NCI-H128 (cell line): ENCODE data around the gene GMPR.

Experiments used
- DNase-seq: peaks from one replicate; lab custom pipeline; 2025; ENCODE audit not compliant: unreplicated experiment; lab: John Stamatoyannopoulos, UW

The GMPR gene

DNA sequence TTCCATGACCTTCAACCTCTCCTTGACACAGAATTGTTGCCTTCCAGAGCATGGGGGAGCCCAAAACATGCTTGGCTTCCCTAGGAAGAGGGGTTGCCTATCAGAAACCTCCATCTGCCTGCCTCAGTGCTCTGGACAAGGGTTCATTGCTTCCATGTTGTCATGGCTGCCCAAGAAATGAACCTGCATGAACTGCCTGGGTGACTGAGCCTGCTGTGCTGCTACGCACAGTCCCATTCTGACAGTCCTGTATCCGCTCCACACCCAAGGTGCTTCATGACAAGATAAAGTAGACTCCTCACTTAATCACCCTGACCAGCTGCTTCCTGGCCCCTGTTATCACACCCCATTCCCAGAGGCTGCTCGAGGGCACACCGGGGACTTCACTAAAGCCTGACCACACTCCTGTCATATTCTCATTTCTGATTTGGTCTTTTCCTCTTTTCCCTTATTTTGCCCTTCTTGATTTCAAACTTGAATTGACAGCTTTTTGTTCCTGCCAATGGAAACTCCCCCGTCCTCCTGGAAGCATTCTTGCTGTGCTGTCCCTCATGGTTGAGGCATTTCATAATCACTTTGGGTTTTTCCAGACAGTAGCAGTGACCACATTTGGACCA is 31.9 kb downstream of the GMPR start:
- DNase-seq, result no peak

DNA sequence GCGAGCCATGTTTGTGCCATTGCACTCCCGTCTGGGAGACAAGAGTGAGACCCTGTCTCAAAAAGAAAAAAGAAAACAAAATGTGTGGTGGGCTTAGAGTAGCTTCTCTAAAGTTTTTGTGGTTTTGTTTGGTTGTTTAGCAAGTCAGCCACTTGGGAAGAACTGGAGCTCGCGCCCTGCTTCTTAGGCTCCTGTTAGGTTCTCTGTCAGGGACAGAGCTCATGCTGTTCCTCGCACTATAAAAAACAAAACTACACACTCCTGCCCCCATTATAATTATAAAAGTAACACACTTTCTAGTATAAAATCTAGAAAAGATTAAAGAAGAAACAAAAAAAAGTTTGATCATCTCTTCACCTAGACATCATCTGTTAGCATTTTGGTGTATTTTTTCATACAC is 33.0 kb downstream of the GMPR start:
- DNase-seq, result no peak

DNA sequence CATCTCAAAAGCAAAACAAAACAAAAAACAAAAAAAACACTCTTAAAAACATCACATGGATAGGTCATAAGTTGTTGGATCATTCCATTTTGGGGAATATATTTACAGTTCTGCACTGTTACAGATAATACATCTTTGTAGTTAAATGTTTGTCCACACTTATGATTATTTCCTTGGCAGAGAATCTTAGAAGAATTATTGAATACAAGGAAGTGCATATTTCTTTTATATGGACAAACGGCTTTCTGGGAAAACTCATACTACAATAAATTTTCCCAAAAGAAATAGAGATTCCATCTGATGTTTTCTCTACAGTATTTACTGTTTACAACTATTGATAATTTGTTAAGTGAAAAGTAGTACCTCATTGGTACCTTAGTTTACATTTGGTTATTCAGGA is 33.8 kb downstream of the GMPR start:
- DNase-seq, result no peak

DNA sequence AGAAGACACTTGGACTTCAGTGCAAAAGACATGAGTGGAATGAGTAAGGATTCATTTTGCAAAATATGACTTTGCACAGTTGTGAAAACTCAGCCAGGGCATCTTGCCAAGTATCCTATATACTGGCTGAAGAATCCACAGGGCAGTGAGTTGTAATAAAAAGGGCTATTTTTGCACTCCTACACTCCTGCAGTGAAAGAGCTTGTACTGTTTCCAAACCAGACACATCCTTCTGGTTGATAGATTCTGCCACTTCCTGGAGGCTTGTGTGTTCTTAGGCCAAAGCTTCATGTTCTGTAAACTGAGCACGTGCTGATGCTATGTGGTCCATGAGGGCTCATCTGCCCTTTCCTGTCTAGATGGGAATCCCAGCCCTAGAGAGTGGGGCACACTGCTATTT is 34.9 kb downstream of the GMPR start:
- DNase-seq, result no peak

DNA sequence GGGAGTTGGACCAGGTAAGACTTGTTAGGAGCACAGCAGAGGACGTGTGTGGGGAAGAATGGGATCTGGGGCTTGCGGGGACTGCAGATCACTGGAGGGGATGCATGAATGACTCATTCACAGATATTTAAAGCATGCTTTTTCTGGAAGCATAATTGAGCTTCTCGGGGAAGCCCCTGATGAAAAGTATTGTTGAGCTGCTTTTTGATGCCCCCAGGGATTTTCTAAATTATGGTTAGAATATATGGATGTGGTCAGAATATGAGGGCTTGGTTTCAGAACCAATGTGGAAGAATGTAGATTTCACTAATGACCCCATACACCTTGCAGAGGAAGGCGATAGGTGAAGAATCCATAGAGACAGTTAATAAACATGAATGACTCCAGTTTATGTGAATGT is 36.1 kb downstream of the GMPR start:
- DNase-seq, result no peak

DNA sequence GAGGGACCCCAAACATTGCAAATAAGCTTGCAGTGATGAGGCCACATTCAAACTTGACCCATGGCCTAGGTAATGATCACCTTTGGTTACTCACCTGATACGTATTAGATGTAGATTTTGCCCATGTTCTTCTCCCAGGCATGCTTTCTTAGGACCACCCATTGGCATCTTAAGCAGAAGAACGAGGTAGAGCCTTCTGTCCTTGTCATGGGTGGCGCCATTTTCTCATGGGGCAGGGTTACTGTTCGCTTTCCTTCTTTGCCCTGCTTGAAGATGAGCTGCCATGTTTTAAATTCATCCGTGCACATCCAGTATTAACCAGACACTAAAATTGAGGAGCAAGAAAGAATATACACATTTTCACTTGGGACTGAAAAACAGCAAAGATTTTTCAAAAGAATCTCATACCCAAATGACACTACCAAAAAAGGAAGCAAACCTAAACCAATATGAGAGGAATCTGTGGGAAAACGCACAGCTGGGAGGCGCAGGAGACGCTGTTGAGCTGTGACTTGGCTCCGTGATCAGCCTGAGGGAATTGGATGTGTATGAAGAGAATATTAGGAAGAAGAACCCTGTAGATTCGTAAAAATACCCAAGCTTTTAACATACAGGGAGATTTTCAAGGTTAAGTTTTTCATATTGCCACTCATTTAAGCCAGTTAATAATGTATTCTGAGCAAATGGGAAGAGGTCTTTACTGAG is 36.6 kb downstream of the GMPR start:
- DNase-seq, result no peak

DNA sequence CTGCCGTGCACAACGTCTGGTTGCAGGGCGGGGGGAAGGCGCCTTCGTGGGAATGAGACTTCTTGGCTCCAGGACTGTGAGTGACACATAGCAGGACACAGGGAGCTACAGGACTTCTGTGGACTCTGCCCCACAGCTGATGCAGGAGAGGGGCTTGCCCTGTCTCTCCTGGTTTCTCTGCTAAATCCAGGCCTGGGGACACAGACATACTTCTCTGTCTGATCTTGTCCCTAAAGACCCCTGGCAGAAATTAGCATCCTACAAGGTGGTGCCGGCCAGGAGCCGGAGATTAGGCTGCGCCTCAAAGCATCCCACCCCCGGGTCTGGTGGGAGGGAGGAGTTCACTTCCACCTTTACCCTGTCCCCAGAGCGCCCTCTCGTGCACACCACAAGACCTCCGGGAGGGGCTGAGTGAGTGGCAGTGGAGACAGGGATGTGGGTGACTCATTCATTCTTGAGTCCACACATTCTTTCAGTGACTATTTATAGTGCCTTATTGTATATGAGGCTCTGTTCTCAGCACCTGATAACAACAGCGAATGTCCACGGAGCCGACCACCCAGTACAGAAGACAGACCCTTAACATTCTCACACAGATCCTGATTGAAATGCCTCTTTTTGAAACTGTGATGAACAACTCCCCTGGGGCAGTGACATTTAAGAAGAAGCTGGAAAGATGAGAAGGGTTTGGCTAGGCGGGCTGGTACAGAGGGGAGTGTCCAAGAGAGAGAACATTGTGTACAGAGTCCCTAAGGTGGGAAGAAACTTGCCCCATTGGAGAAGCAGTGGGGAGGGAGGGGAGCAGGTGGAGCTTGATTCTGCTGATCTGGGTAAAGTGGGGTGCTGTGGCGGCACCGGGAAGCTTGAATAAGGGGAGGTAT is 39.0 kb downstream of the GMPR start:
- no peak for DNase-seq

DNA sequence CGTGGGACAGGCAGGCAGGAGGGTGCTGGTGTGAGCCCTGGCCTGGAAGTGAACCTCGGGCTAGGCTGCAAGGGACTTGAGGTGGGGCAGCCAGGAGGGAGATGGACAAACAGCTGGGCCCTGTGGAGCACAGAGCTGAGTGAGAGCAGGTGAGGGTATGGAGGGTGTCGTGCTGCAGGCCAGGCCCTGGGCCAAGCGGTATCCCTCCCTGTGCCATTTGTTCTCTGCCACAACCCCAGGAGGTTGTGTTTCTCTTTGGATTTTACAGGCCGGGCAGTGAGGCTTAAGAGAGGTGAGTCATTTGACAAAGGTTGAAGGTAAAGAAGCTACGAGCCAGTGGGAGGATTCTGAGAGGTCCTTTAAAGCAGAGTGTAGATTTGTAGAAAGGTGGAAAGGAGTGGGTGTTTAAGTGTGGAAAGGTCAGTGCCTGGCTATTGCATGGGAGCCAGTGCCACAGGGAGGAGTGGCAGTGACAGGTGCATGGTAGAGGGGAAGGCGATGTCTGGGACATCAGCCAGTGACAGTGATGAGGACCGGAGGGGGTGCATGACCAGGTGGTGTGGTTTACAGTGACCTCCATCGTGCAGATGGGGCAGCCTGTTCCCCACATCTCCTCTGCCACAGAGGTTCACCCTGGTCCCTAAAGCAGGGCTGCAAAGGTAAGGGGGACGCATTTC is 39.8 kb downstream of the GMPR start:
- DNase-seq, result no peak

DNA sequence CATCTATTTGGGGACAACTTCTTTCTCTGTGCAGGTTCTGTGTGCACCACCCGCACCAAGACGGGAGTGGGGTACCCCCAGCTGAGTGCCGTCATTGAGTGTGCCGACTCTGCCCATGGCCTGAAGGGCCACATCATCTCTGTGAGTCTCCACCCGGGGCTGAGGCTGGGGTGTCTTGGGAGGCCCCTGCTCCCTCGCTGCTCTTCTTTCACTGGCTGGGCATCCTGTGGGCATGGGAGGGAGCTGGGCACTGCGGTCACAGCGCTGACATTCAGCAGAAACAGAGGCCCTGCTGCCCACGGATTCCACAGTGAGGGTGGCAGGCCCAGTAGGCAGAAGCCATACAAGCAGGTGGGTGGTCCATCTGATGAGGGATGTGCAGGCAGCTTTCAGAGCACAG is 40.4 kb downstream of the GMPR start:
- DNase-seq, result no peak

DNA sequence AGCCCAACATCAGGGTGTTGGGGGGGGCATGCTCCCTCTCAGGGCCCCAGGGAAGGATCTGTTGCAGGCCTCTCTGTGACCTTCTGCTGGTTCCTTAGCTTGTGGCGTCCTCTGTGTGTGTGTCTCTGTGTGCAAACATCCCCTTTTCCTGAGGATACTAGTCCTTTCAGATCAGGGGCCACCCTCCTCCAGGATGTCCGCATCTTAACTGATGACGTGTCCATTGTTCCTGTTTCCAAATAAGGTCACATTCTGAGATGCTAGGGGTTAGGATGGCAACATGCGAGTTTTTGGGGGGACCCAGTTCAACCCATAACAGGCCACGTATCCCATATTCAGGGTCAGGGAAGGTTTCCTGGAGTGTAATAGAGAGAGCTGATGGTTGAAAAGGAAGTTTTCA is 40.9 kb downstream of the GMPR start:
- DNase-seq, result no peak

DNA sequence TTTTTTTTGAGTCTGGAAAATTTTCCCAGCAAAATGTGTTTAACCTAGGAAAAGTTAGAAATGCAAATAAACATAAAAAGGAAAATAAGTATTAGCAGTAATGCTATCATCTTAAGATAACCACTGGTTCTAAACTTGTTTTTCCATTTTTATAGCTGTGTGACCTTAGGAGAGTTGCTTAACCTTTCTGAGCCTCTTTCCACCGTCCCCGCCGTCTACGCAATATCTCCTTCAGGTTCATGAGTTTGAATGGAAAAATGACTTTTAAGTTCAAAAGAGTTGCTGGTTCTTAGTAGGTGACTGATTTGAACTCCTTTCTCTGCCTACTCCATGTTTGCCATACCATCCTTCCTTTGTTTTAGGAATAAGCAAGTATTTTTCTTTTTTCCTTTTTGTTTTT is 44.0 kb downstream of the GMPR start:
- DNase-seq, result no peak

DNA sequence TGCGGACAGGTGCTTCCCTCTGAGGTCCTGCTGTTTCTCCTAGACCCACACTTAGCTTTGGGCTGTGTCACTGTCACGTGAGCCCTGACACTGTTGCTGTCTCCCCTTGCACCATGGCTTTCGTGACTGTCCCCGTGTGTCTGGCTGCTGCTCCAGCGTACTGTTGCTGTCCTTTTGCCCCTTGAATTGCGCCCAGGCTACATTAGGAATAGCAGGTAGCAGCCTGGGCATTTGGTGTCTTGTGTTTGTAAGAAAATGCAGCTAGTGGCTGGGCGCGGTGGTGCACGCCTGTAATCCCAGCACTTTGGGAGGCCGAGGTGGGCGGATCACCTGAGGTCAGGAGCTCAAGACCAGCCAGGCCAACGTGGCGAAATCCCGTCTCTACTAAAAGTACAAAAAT is 46.1 kb downstream of the GMPR start:
- DNase-seq, result no peak

DNA sequence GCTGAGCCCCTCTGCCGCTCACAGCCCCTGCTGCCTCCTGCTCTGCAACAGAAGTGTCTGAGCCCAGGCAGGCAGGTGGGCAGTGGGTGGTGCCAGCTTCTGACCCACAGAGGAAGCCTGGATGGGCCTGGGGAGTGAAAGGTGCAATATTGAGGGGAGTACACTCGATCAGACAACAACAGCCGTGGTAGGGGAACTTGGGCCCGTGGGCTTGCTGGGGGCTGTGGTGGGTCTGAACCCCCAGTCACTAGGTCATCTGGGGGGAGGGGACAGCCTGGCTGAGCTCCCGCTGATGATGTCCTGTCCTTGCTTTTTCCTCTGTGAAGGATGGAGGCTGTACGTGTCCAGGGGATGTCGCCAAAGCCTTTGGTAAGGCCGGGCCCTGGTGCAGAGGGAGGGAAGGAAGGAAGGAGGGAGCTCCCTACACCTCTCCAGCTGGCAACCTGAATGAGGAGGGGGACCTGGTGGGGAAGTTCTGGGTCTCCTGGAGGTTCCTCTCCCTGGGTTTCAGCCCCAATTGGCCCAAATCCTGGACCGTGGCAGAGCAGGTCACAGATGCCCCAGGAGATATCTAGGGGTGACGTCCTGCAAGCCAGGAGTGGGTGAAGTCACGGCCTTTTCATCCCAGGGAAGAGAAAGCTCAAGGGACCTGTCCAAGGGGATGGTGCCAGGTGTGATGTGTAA is 47.2 kb downstream of the GMPR start:
- DNase-seq, result no peak

DNA sequence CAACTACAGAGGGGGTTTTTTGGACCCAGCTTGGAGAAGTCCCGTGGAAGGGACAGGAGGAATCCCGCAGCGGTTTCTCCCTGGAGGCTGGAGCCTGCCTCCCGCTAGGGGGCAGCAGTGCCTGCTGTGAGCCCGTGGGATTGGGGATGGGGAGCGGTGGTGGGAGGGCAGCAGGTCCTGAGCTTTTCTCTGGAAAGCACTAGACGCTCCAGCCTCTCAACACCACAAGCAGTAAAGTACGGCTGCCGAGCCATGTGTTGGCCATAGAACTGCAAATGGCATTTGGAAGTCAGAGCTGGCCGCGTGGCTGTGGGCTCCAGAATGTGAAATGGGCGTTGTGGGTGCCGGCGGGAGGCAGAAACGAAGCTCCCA is 47.8 kb downstream of the GMPR start:
- no peak for DNase-seq

DNA sequence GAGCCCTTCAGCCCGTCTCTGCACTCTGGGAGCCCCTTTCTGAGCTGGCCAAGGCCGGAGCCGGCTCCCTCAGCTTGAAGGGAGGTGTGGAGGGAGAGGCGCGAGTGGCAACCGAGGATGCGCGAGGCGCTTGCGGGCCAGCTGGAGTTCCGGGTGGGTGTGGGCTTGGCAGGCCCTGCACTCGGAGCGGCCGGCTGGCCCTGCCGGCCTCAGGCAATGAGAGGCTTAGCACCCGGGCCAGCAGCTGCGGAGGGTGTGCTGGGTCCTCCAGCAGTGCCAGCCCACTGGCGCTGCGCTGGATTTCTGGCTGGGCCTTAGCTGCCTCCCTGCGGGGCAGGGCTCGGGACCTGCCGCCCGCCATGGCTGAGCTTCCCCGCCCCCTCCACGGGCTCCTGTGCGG is 49.8 kb downstream of the GMPR start:
- no peak for DNase-seq

DNA sequence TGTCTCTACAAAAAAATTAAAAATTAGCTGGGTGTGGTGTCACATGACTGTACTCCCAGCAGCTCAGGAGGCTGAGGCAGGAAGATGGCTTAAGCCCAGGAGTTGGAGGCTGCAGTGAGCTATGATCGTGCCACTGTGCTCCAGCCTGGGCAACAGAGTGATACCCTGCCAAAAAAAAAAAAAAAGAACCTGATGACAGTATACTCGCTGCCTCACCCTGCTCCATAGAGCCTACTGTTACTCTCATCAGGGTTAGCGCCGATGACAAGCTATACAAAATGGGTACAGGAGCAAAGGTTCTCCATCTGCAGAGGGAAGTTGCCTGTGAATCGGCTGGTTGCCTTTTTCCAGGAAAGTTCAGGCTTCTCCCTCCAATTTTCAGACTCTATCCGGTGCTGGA is 53.4 kb downstream of the GMPR start:
- DNase-seq, result no peak

DNA sequence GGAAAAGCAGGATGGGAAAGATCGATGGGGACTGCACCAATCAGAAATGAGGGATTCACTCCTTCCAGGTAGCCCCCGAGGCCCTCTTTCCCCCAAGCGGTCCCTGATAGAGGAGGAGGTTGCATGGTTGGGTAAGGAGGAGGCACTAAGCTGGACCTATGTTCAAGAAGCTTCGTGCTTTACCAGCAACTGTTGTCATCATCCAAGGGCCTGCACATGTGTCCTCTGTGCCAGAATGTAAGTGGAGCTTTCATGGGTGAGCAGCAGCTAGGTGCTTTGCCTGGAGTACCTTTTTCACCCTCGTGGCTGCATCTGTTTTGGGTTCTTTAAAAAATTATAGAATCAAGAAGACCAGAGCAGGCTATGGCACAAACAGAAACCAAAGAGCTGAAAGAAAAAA is 54.0 kb downstream of the GMPR start:
- no peak for DNase-seq

DNA sequence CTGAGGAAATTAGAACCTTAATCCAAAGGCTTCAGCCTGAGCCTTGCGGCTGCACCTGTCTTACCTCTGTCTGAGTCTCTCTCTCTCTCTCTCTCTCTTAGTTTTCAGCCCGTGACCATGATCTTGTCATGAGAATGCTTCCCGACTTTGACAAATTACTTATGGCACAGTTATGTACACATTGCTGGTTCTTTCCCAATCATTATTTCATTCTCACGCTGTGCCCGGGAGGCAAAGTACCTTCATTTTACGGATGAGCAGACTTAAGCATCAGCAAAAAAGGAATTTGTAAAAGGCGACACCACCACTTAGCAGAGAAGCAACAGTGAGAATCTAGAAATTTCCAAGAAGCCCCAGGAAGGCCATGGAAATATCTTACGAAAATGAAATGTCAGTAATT is 54.6 kb downstream of the GMPR start:
- DNase-seq, result no peak

DNA sequence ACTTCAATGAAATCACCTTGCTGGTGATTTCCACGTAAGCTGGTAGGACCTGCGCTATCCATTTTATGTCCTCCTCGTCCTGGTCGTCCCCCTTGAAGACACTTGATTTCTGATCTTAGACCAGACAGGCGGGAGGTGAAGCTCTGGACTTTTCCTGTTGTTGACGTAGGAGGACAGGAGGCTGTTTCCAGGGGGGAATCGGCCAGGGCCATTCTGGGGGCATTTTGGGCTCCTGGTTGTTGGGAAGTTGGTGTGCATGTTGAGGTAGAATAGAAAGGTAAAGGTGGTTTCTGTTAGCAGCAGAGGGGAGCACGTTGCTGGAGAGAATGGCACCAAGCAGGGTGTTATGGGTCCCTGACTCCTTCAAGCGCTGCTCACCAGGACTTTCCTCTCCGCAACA is 56.0 kb downstream of the GMPR start:
- no peak for DNase-seq

DNA sequence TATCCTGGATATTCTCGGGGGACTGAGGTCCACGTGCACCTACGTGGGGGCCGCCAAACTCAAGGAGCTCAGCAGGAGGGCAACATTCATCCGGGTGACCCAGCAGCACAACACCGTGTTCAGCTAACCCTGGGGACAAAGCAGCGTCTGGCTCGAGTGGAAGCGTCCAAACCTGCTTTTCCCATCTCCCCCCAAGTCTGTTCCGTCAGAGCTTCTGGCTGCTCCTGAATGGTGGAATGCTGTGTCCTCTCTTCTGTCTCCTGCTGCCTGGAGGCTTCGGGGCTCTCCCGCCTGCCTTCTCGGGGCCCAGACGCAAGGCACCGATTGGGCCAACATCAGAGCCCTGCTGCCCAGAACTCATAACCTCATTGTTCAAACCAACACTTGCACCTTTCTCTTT is 56.7 kb downstream of the GMPR start:
- no peak for DNase-seq

DNA sequence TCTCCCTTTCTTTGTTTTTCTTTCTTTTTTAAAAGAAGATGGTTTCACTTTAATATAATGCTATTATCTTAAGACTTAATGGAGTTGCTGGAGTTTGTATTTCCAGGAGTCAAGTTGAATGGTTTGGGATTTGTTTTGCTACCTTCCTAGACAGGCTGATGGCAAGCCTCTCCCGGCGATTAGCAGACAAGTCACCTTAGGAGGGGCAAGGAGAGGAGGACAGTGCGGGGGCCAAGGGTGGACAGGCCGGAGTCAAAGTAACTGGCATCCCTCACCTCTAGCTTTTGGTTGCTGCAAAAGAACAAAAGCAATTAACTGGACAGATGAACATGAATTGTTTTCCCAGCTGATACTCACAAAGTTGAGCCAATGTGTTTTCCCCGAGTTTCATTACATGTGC is 57.1 kb downstream of the GMPR start:
- DNase-seq, result no peak
